CD4-positive, alpha-beta T cell treated with Interleukin-17A for 4 hours (primary cell): ENCODE data around the gene SPANXA1.
"Not testable (repeated sequence)": the region's sequence is repeated elsewhere in the genome, so short reads cannot be mapped to it uniquely, and the experiment has no call there.

Source experiments
- DNase-seq: peaks from one replicate; pipeline ENCODE4 v3.0.0-alpha.2; 2020; ENCODE audit warnings: mixed read lengths

SPANXA1 gene

GRCh38 chrX:141584638-141585037 is at the start of gene SPANXA1:
SPANXA1 (minus strand) TSS chrX:141584738; CDS start chrX:141584678, 60 bp downstream.
- DNase-seq = not testable (repeated sequence)

- no peak for DNase-seq
Observed at GRCh38 chrX:141632124-141632523, 47.6 kb upstream of the SPANXA1 start.

GRCh38 chrX:141619336-141619735 is 34.8 kb upstream of the SPANXA1 start:
- no peak for DNase-seq

- DNase-seq = no peak
Observed at GRCh38 chrX:141609111-141609510, 24.6 kb upstream of the SPANXA1 start.

- not testable (repeated sequence) for DNase-seq
Observed at GRCh38 chrX:141589408-141589807, 4.9 kb upstream of the SPANXA1 start, which contains the start of gene SPANXA2. SPANXA2 (plus strand) TSS chrX:141589708; CDS start chrX:141589768, 60 bp downstream.

GRCh38 chrX:141542551-141542950 is 42.0 kb downstream of the SPANXA1 start:
- not testable (repeated sequence) for DNase-seq
